C4-2B (cell line): Measurements from ENCODE around the gene ALKBH5.

Source experiments
- H3K27ac ChIP-seq: fragments of 450-650 bp; 2 replicates; pipeline ENCODE4 v1.5.1; 2017
- ZFX ChIP-seq: fragments of 450-650 bp; IDR thresholded peaks from 2 replicates; pipeline ENCODE4 v1.6.1; 2017
- TF ChIP-seq, protein P1 (sequence below): fragments of 450-650 bp; conservative IDR thresholded peaks from 2 replicates; pipeline ENCODE4 v1.5.1; 2017; ENCODE audit warnings: mild to moderate bottlenecking

ALKBH5 gene

DNA sequence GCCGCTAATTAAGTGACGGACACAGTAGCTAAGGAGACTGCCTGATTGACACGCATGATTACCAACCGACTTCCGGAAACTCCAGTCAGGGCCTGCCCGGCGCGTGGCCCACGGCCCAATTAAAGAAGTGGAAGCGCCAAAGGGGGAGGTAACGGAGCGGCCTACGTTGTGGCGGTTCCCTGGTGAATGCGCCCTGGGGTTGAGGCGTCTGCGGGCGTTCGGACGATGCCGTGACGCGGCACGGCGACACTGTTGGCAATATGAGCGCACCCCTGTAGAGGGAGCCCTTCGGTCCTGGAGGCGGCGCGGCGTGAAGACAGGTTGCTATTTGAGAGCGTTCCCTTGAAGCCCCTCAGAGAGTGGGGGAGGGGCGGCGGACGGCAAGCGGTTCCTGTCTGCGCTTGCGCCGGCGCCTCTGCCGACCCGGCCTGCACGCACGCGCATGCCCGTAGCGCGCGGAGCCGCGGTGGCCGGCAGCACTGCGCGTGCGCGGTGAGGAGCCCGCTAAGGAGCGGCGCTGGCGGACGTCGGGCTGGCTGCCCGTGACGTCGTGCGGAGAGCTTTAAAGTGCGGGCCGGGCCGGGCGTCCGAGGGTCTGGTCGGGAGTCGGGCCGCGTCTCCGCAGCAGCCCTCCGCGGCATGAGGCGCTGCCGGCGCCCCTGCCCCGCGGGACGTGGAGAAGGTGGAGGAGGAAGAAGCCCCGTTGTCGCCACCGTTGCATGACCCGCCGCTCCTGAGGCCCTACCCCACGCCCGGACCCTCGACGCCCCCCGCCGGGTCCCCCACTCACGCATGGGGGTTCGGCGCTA lies at the start of gene ALKBH5:
TSS of gene ALKBH5 (plus strand) at position 495 of the 809 bp plus-strand sequence. CDS start 416 bp downstream, outside the sequence.
- peak within 1 kb of the TSS; percentile 98 for H3K27ac ChIP-seq
- TF ChIP-seq, protein P1, sequence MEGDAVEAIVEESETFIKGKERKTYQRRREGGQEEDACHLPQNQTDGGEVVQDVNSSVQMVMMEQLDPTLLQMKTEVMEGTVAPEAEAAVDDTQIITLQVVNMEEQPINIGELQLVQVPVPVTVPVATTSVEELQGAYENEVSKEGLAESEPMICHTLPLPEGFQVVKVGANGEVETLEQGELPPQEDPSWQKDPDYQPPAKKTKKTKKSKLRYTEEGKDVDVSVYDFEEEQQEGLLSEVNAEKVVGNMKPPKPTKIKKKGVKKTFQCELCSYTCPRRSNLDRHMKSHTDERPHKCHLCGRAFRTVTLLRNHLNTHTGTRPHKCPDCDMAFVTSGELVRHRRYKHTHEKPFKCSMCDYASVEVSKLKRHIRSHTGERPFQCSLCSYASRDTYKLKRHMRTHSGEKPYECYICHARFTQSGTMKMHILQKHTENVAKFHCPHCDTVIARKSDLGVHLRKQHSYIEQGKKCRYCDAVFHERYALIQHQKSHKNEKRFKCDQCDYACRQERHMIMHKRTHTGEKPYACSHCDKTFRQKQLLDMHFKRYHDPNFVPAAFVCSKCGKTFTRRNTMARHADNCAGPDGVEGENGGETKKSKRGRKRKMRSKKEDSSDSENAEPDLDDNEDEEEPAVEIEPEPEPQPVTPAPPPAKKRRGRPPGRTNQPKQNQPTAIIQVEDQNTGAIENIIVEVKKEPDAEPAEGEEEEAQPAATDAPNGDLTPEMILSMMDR, result no peak; the same call in 1 of the 2 replicates
- TF ChIP-seq ZFX, result no peak

DNA sequence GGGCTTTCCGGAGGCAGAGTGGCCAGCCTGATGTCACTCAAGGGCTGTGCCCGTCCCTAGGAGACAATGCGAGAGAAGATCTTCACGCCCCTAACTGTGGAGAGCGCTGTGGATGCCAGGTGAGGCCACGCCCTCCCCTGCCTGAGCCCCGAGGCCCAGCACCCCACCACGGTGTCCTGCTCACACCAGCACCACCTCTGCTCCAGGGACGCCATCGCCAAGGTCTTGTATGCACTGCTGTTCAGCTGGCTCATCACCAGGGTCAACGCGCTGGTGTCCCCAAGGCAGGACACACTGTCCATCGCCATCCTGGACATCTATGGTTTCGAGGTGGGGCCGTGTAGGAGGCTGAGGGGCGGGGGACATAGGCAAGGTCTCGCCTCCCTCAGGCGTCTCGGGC lies 47.3 kb upstream of the ALKBH5 start:
- no peak for TF ChIP-seq ZFX
- TF ChIP-seq, protein P1, result no peak
- H3K27ac ChIP-seq, result no peak overlapping the region

DNA sequence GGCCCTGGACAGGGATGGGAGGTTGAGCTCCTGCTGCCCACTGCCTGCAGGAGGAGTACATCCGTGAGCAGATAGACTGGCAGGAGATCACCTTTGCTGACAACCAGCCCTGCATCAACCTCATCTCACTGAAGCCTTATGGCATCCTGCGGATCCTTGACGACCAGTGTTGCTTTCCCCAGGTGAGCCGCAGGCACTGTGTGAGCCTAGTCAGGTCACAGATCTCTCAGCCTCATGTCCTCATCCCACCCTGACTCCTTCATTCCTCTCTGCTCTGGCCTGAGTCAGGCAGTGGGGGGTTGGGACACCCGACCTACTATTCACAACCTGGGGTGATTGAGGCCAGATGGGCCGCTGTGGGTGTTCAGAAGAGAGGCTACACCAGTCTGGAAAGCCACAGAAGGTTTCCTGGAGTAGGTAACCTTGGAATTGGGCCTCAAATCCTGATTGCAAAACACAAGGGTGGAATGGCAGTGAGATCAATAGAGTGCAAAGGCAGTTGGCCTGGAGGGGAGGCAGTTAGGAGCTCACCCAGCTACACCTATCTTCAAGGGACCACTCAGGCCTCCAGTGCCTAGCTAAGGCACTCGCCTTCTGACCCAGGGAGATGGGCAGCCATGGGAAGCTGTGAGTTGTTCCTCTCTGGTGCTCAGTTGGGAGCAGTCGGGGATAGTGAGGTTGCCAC lies 45.4 kb upstream of the ALKBH5 start:
- TF ChIP-seq, protein P1, result no peak
- TF ChIP-seq ZFX, result no peak

DNA sequence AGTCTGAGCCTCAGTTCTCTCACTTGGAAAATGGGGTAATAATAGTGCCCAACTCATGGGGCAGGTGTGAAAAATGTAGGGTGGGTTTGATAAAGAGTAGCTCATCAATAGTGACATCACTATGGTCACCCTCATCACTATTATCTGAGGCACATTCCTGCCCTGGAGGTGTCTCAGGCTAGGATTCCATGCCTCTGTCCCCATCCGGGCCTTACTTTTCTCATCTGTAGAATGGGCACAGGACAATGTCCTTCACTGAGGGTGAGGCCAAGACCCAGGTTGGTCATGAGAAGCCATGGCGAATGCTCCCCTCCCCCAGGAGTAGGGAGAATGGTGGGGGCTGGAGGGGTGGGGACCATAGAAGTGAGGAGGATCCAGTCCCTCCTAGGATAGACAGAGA lies 44.5 kb upstream of the ALKBH5 start:
- no peak for TF ChIP-seq ZFX
- TF ChIP-seq, protein P1, result no peak
- no peak overlapping the region for H3K27ac ChIP-seq

More for the DNA sequence above, 45.4 kb upstream of the ALKBH5 start:
- H3K27ac ChIP-seq, result no peak overlapping the region

DNA sequence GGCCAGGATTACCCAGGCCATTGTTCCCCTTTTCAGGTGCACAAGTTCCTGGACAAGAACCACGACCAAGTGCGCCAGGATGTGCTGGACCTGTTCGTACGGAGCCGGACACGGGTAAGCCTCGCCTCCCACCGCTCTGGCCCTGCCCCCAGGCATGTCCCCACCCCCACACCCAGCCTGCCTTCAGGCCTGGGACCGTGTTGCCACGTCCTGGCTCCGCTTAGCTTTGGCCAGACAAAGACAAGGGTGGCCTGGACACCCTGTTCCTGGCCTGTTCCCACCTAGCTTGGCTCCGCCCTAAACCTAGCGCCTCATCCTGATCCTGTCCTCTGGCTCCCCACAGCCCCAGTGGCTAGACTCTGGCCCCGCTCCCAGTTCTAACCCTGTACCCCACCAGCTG lies 44.1 kb upstream of the ALKBH5 start:
- no peak overlapping the region for H3K27ac ChIP-seq

DNA sequence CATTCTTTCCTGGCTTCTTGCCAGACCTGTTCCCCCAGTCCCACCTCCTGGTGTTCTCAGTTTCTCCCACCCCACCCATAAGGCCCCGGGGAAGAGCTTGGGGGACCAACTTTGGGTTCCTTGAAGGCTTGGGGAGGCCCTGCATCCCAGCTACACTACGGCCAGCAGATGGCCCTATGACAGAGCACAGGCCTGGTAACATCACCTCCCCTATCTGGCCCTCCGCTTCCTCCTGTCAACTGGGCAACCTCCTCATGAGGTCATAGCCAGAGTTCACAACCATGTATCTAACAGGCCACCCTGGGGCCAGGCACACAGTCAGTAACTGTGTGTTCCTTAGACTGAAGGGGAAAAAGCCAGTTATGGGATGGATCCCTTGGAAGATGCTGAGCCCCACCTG lies 43.7 kb upstream of the ALKBH5 start:
- no peak overlapping the region for H3K27ac ChIP-seq
- TF ChIP-seq ZFX, result no peak
- TF ChIP-seq, protein P1, result no peak

More for the DNA sequence above, 44.1 kb upstream of the ALKBH5 start:
- TF ChIP-seq ZFX, result no peak
- TF ChIP-seq, protein P1, result no peak

DNA sequence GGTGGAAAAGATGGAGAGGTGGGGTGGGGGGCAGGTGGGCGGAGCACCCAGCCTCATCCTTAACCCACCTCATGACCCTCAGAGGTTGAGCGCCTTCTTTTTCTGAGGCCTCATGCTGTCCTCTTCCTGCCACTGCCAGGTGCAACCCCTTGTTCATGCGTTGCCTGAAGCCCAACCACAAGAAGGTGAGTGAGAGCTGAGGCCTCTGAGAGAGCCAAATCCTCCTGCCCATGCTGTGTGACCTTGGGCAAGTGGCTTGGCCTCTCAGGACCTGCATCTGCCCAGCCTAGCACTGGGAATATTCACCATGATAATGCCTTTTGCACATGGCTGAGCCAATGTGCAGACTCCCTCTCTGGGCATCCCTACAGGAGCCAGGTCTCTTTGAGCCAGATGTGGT lies 43.0 kb upstream of the ALKBH5 start:
- no peak overlapping the region for H3K27ac ChIP-seq
- no peak for TF ChIP-seq ZFX
- TF ChIP-seq, protein P1, result no peak
